Coronary artery (tissue), 2 donors: ENCODE data around the gene DHRS11.

ENCODE experiments used
- DNase-seq: peaks from one replicate; pipeline ENCODE4 v3.0.0-alpha.2; 2017; ENCODE audit warnings: low spot score
- H3K27ac ChIP-seq, 2 donors: fragments of 200-600 bp; sonication (generic); one replicate each; pipeline ENCODE4 v1.5.1; 2016 to 2019
- H3K4me3 ChIP-seq: fragments of 200-600 bp; sonication (generic); 2 replicates; pipeline ENCODE4 v1.5.1; 2016; ENCODE audit warnings: mild to moderate bottlenecking, moderate library complexity
- TF ChIP-seq, protein P1 (sequence below): fragments of 200-600 bp; sonication (generic); IDR thresholded peaks from one replicate; pipeline ENCODE4 v1.5.1; 2019; ENCODE audit warnings: antibody characterized with exemption

Gene DHRS11

GRCh38 chr17:36594626-36595401 is 3.1 kb downstream of the DHRS11 start:
- no peak overlapping the region for H3K4me3 ChIP-seq
- no peak overlapping the region for H3K27ac ChIP-seq
- DNase-seq: no peak
- TF ChIP-seq, protein P1, sequence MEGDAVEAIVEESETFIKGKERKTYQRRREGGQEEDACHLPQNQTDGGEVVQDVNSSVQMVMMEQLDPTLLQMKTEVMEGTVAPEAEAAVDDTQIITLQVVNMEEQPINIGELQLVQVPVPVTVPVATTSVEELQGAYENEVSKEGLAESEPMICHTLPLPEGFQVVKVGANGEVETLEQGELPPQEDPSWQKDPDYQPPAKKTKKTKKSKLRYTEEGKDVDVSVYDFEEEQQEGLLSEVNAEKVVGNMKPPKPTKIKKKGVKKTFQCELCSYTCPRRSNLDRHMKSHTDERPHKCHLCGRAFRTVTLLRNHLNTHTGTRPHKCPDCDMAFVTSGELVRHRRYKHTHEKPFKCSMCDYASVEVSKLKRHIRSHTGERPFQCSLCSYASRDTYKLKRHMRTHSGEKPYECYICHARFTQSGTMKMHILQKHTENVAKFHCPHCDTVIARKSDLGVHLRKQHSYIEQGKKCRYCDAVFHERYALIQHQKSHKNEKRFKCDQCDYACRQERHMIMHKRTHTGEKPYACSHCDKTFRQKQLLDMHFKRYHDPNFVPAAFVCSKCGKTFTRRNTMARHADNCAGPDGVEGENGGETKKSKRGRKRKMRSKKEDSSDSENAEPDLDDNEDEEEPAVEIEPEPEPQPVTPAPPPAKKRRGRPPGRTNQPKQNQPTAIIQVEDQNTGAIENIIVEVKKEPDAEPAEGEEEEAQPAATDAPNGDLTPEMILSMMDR: no peak

DNA sequence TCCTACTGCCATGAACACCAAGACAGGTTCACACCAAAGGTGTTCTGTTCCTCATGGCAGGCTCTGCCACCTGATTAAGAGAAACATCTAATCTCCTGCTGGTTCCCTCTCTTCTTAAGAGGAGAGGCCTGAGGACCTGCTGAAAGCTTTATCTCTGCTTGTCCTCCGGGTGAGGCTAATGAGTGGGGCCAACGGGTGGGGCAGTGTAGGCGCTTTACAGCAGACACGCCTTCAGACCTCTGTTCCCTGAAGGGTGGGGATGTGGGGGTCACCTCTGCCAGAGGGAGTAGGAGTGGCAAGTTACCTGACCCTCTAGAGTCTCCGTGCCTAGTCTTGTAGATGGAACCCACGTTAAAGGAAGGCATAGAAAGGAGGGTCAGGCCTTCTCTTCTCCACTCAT is 5.5 kb downstream of the DHRS11 start:
- Histone ChIP-seq H3K27ac (no peak overlapping the region), H3K4me3 (no peak overlapping the region)
- no peak for DNase-seq
- TF ChIP-seq, protein P1: no peak

- TF ChIP-seq, protein P1: no peak
- no peak for DNase-seq
- Histone ChIP-seq H3K27ac (no peak overlapping the region), H3K4me3 (no peak overlapping the region)
Measured at GRCh38 chr17:36597866-36598777, 6.4 kb downstream of the DHRS11 start.

DNA sequence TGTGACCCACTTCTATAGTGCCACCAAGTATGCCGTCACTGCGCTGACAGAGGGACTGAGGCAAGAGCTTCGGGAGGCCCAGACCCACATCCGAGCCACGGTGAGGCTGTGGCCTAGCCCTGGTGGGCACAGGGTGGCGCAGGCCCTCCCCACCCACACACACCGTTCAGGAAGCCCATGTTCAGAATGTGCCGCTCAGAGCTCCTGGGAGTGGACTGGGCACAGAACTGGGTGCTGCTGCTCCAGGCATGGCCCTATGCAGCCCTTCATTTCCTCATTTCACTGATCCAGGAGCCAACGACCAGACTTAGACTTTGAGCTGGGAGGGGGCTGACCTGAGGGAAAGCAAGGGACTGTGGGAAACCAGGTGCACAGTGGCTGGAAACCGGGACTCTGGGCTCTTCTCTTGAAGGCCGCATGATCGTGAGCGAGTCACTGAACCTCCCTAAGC is 7.3 kb downstream of the DHRS11 start:
- no peak overlapping the region for H3K4me3 ChIP-seq
- TF ChIP-seq, protein P1: no peak
- DNase-seq: no peak

GRCh38 chr17:36599546-36600250 is 8.0 kb downstream of the DHRS11 start:
- TF ChIP-seq, protein P1: no peak
- no peak overlapping the region for H3K27ac ChIP-seq
- DNase-seq: no peak
- H3K4me3 ChIP-seq: no peak overlapping the region

More for the DNA sequence above, 7.3 kb downstream of the DHRS11 start:
- H3K27ac ChIP-seq: no peak overlapping the region

GRCh38 chr17:36600465-36600864 is 8.8 kb downstream of the DHRS11 start:
- TF ChIP-seq, protein P1: no peak
- Histone ChIP-seq H3K27ac (peak overlapping the region; percentile 64 to 93), H3K4me3 (peak overlapping the region; percentile 95)
- DNase-seq: no peak
